ENCODE data around the gene STK25. TPM values are rescaled to one million over a fixed set of nuclear protein-coding genes. Genes with fewer than 3 reads are reported as not detected.

The STK25 gene
- polyA plus RNA-seq, 3 donors = 62.7 to 215 (median 69.5) TPM

GRCh38 chr2:241498115-241499070 is 10.0 kb downstream of the STK25 start:
- no peak for TF ChIP-seq CTCF (IDR thresholded peaks at IDR 0.05)
- no peaks in the 10 kb centered on the region for H3K9me3 ChIP-seq (replicated peaks in 1 of 2; ENCODE audit: control insufficient read depth in 1 of 2, insufficient read depth in 1 of 2, low read length in 2 of 2)
- peaks cover 36 to 75% of the 10 kb centered on the region in 2 donors for H3K36me3 ChIP-seq (replicated peaks in 1 of 2; ENCODE audit: control insufficient read depth in 1 of 2, insufficient read depth in 2 of 2, low read length in 2 of 2)
- Mint-ChIP-seq H3K36me3 (peaks cover 41 to 85% of the 10 kb centered on the region in 2 donors), H3K27me3 (ENCODE audit: low read depth in 3 of 3) (peaks cover 0 to 2% (median 2%) of the 10 kb centered on the region in 3 donors), H3K4me1 (no peaks in the 10 kb centered on the region), H3K4me3 (no peak overlapping the region), H3K9me3 (no peaks in the 10 kb centered on the region), H3K27ac (no peak overlapping the region)
- H3K27ac ChIP-seq (ENCODE audit: low read depth in 1 of 2, low read length in 2 of 2) = no peak overlapping the region
- WGBS (ENCODE audit: insufficient coverage) = 95% methylated on average over 32 of the region's 36 CpGs
- H3K27me3 ChIP-seq (ENCODE audit: control insufficient read depth in 2 of 2, insufficient read depth in 2 of 2, low read length in 2 of 2) = no peaks in the 10 kb centered on the region
- H3K9ac ChIP-seq (ENCODE audit: insufficient read depth, low read length, poor library complexity, severe bottlenecking) = no peak overlapping the region
- intact Hi-C loops (cut with micrococcal nuclease) = no loop called here
- H3K4me3 ChIP-seq (replicated peaks in 1 of 3; ENCODE audit: low read depth in 2 of 3, low read length in 3 of 3) = no peak overlapping the region
- peaks cover 14% of the 10 kb centered on the region for H4K20me1 ChIP-seq (ENCODE audit: insufficient read depth, low read length)
- H3K79me2 ChIP-seq (ENCODE audit: insufficient read depth, low read length) = no peaks in the 10 kb centered on the region
- no peak overlapping the region for H3K4me2 ChIP-seq (replicated peaks; ENCODE audit: extremely low read depth, low read length, poor library complexity, severe bottlenecking)
- no peaks in the 10 kb centered on the region for H3K4me1 ChIP-seq (ENCODE audit: control insufficient read depth in 1 of 2, insufficient read depth in 2 of 2, low read length in 2 of 2)
- H2AFZ ChIP-seq (ENCODE audit: insufficient read depth, low read depth, low read length, poor library complexity, severe bottlenecking) = no peak overlapping the region
- no peak for DNase-seq

- H3K36me3 ChIP-seq (replicated peaks in 1 of 2; ENCODE audit: control insufficient read depth in 1 of 2, insufficient read depth in 2 of 2, low read length in 2 of 2) = peaks cover 36 to 75% of the 10 kb centered on the region in 2 donors
- H3K27me3 Mint-ChIP-seq (ENCODE audit: low read depth in 3 of 3) = peaks cover 0 to 2% (median 2%) of the 10 kb centered on the region in 3 donors
- 98% methylated on average over 24 of the region's 29 CpGs for WGBS (ENCODE audit: insufficient coverage)
- no peak overlapping the region for H3K4me3 ChIP-seq (replicated peaks in 1 of 3; ENCODE audit: low read depth in 2 of 3, low read length in 3 of 3)
- no peaks in the 10 kb centered on the region for H3K27me3 ChIP-seq (ENCODE audit: control insufficient read depth in 2 of 2, insufficient read depth in 2 of 2, low read length in 2 of 2)
- H3K9me3 Mint-ChIP-seq = no peaks in the 10 kb centered on the region
- no peaks in the 10 kb centered on the region for H3K4me1 Mint-ChIP-seq
- H3K79me2 ChIP-seq (ENCODE audit: insufficient read depth, low read length) = no peaks in the 10 kb centered on the region
- intact Hi-C loops (cut with micrococcal nuclease) = no loop called here
- no peak for TF ChIP-seq CTCF (IDR thresholded peaks at IDR 0.05)
- no peak for DNase-seq
- H3K9me3 ChIP-seq (replicated peaks in 1 of 2; ENCODE audit: control insufficient read depth in 1 of 2, insufficient read depth in 1 of 2, low read length in 2 of 2) = no peaks in the 10 kb centered on the region
- no peaks in the 10 kb centered on the region for H3K4me1 ChIP-seq (ENCODE audit: control insufficient read depth in 1 of 2, insufficient read depth in 2 of 2, low read length in 2 of 2)
- no peak overlapping the region for H3K27ac ChIP-seq (ENCODE audit: low read depth in 1 of 2, low read length in 2 of 2)
- H3K27ac Mint-ChIP-seq = no peak overlapping the region
- H2AFZ ChIP-seq (ENCODE audit: insufficient read depth, low read depth, low read length, poor library complexity, severe bottlenecking) = no peak overlapping the region
- H4K20me1 ChIP-seq (ENCODE audit: insufficient read depth, low read length) = peaks cover 14% of the 10 kb centered on the region
- H3K4me2 ChIP-seq (replicated peaks; ENCODE audit: extremely low read depth, low read length, poor library complexity, severe bottlenecking) = no peak overlapping the region
- peaks cover 46 to 83% of the 10 kb centered on the region in 2 donors for H3K36me3 Mint-ChIP-seq
- H3K9ac ChIP-seq (ENCODE audit: insufficient read depth, low read length, poor library complexity, severe bottlenecking) = no peak overlapping the region
- H3K4me3 Mint-ChIP-seq = no peak overlapping the region
Observed at GRCh38 chr2:241496904-241497877, 11.2 kb downstream of the STK25 start.

All from CD14-positive monocyte (primary cell).